Cardiac septum (tissue), 1 donor: ENCODE results near the gene LMO7. TPM values are rescaled to one million over a fixed set of nuclear protein-coding genes. Genes with fewer than 3 reads are reported as not detected.

Experiments
- DNase-seq: peaks from one replicate; pipeline ENCODE4 v3.0.0-alpha.2; 2020; ENCODE audit warnings: low spot score
- intact Hi-C: fragments of 100-400 bp; cut with DNase I; formaldehyde crosslinking; loops from one replicate; pipeline ENCODE4 v1.14.0; 2022
- total RNA-seq: library from RNA; stranded (reverse); fragmentation: NEBNext Ultra II Directional; extraction: Animal tissue kit (Norgen Biotek cat#: 25700); gene quantifications from one replicate; pipeline ENCODE4 v1.2.1, GENCODE V29; 2021
- donor health status: DM: no; HTN: no; CAD: no.

The LMO7 gene
- total RNA-seq, 1 donor from 2014 or later, result 473 TPM

GRCh38 chr13:75857291-75857690 is 221.2 kb downstream of the LMO7 start:
- no peak for DNase-seq
- intact Hi-C loops, result no loop called here

- intact Hi-C loops, result loop anchor here (10.0 kb wide), 1 partner anchor 166 kb away; no protein-coding TSS in a partner anchor
- DNase-seq, result no peak
Measured at GRCh38 chr13:75860935-75861334, 224.8 kb downstream of the LMO7 start.

DNA sequence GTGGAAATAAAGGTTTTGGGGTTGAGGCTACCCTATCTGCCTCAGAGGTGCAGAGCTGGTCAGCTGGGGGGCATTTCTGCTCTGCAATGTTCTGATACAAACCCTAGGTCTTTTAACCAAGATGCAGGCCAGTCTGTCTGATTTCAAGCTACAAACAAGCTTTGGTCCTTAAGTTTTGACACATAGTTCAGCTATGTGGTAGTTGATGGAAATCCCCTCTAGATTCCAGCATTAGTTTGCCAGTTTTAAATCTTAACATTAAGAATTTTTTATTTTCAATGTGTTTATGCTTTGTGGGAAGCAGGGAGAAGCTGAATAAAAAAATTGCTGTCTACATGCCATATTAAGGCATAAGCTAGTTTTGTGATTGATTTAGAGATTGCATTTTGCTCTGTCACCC is 225.7 kb downstream of the LMO7 start:
- no peak for DNase-seq
- intact Hi-C loops, result loop anchor here (10.0 kb wide), 1 partner anchor 167 kb away; no protein-coding TSS in a partner anchor

GRCh38 chr13:75864718-75865117 is 228.6 kb downstream of the LMO7 start:
- intact Hi-C loops, result loop anchor here (10.0 kb wide), 1 partner anchor 170 kb away; no protein-coding TSS in a partner anchor
- no peak for DNase-seq

- no peak for DNase-seq
- intact Hi-C loops, result loop anchor here (10.0 kb wide), 1 partner anchor 173 kb away; no protein-coding TSS in a partner anchor
Measured at GRCh38 chr13:75867379-75868117, 231.4 kb downstream of the LMO7 start.

DNA sequence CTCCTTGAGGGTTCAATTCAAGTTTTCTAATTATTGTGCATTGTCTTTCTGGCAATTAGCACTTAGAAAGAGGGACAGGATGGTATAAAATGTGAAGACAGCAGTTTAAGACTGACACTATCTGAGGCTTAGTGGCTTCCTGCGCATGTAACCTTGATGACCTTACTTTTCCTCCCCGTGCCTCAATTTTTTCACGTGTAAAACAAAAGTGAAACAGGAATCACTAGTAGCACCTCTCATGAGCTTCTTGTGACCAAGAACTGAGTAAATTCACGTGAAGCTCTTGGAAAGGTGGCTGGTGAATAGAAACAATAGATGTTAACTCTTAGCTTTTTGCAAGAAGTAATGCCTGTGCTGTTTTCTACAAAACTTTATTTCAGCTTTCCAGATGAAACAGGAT is 233.9 kb downstream of the LMO7 start:
- no peak for DNase-seq
- intact Hi-C loops, result loop anchor here (10.0 kb wide), 3 partner anchors 175 to 1105 kb away; no protein-coding TSS in a partner anchor

GRCh38 chr13:75870397-75870903 is 234.3 kb downstream of the LMO7 start:
- intact Hi-C loops, result loop anchor here (10.0 kb wide), 2 partner anchors 344 to 1104 kb away; no protein-coding TSS in a partner anchor
- no peak for DNase-seq

DNA sequence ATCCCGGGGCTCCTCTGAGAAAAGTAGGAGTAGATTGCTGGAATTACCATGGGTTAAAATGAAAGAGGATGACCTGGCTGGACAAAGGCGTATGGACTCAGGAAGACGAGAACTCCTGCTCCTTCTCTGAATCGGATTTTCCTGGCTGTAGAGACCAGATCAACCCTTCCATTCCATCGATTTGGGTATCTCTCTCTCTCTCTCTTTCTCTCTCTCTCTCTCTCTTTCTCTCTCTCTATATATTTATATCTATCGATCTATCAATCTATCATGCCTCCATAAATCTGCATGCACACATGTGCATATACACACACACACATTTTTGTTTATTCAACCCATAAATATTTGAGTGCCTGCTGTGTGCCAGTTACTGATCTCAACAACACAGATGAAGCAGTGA is 234.9 kb downstream of the LMO7 start:
- no peak for DNase-seq
- intact Hi-C loops, result loop anchor here (10.0 kb wide), 2 partner anchors 344 to 1104 kb away; no protein-coding TSS in a partner anchor

DNA sequence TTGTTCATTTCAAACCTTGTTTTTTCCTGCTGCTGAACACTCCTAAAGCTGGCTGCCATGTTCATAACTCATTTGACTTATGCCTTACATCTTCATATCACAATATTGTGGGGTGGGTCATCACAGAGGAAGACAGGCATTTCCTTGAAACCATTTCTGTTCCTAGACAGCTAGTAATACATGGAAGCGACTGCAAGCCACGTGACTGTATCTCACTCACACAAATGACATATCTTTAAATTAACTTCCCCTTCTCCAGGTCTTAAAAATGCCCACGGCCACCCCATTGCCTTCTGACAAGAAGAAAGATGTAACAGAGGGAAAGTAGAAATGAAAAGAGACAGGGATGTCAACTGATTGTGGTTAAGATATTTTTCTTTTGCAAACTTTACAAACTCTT is 236.8 kb downstream of the LMO7 start:
- intact Hi-C loops, result loop anchor here (10.0 kb wide), 2 partner anchors 342 to 1102 kb away; no protein-coding TSS in a partner anchor
- no peak for DNase-seq

DNA sequence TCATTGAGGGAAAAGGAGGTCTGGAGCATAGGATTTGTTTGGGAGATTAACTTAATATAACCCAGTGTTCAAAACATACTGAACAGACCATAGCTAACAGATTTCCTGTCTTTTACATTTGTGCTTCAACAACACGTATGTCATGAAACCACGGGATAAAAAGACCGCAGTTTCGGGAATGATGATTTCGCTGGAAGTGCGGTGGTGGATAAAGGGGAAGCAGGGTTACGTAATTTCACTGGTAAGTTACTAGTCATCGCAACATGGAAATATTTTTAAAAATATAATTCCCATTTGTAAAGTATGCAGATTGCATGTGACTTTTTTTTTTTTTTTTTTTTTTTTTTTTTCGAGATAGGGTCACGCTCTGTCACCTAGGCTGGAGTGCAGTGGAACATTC is 237.4 kb downstream of the LMO7 start:
- DNase-seq, result no peak
- intact Hi-C loops, result loop anchor here (10.0 kb wide), 2 partner anchors 341 to 1101 kb away; no protein-coding TSS in a partner anchor

DNA sequence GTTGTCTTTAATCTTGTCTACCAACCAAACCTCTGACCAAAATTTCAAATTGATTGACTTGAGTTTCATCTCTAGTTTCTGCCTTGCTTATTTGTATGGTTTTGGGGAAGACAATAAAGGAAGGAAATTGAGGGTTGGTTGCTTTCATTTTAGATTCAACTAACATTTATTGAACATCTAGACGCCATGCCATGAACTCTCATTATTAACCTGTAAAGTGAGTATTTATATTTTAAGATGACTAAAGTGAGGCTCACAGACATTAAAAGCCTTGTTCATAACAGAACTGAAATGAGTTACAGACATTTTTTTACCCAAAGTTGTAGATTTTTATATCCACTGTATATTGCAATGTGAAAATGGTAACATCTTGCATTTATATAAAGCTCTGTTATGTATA is 239.3 kb downstream of the LMO7 start:
- DNase-seq, result no peak
- intact Hi-C loops, result loop anchor here (5.0 to 10.0 kb wide), 3 partner anchors 339 to 1099 kb away; no protein-coding TSS in a partner anchor

GRCh38 chr13:75876142-75877050 is 240.3 kb downstream of the LMO7 start:
- intact Hi-C loops, result loop anchor here (2.0 to 10.0 kb wide), 5 partner anchors 140 to 1098 kb away; no protein-coding TSS in a partner anchor
- no peak for DNase-seq

GRCh38 chr13:75877071-75877470 is 240.9 kb downstream of the LMO7 start:
- intact Hi-C loops, result loop anchor here (2.0 to 10.0 kb wide), 5 partner anchors 140 to 1098 kb away; no protein-coding TSS in a partner anchor
- DNase-seq, result no peak

DNA sequence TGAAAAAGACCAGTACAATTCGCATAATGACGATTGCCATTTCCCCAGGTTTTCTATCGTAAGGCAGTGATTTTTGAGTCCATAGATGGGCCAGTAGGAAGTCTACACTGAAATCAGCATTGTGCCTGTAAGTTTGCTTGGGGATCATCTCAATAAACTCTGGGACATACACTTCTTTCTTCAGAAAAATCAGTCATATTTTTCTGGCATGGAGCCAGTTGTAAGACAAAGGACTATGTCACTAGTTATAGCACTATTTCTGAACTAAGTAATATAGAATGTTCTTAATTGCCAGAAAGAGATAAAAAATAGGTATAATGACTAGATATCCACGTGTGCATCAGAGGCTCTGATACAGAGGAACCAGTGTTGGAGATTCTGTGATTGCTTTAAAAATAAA is 243.5 kb downstream of the LMO7 start:
- DNase-seq, result no peak
- intact Hi-C loops, result loop anchor here (5.0 to 10.0 kb wide), 3 partner anchors 335 to 1095 kb away; no protein-coding TSS in a partner anchor

DNA sequence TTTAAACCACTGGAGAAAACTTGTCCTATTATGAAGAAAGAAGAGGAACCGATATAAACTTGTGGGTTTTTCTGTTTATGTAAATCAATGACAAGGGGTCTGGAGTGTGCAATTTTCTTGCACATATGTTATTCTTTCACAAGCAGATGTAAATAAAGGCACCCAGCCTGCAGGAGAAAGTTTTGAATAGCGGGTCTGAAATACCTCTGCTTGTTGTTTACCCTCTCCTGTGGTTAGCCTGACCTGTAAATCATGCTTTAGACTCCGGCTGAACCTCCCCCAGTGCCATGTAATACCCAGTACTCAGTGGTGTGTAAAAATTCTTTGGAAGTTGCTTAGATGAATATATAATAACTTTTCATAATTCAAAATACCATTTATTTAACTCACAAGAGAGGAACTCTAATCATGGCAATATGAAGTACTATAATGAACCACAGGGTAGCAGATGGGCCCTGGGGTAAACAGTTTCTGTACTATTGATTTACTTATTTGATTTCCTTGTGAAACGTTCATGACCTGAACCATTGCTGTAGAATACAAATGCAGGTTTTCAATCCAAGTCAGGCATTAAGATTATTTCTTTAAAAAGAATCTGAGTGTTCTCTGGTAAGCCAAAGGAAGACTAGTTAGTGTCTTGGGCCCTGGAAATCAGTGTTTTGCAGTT is 245.1 kb downstream of the LMO7 start:
- intact Hi-C loops, result no loop called here
- DNase-seq, result no peak

DNA sequence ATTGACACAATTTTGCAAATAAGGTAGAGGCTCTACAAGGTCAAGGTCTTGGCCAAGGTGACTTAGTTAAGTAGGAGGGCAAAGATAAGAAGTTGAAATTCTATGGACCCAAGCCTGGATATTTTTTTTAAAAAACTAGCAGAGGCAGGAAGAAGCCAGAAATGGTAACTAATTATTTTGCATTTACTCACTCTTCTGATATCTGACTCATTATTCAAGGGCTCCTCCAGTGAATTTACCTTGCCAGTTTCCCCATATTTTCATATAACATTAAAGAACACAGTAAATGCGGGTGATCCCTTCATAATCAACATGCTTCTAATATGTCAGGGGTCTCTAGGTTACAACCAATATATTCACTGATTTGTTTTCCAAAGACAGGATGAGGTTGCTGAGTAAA is 246.1 kb downstream of the LMO7 start:
- no peak for DNase-seq
- intact Hi-C loops, result no loop called here

DNA sequence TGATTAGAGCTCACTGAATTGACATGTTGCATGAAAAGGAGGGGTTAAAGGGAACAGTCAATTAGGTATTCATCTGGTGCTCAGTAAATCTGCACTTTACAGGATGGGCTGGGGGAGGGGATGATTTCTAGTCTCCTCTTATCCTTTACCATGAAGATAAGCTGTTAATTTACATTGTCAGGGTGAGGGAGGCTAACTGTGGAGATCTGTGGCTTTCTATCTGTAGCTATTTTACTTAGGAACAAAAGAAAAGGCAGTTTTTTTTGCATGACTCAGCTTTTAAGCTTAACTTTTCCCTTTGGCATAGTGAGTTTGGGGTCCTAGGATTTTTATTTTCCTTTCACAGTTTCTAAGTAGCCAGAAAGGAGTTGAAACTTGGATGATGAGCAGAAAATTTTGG is 253.3 kb downstream of the LMO7 start:
- DNase-seq, result no peak
- intact Hi-C loops, result no loop called here

- DNase-seq, result no peak
- intact Hi-C loops, result no loop called here
Measured at GRCh38 chr13:75895168-75895567, 259.0 kb downstream of the LMO7 start.

DNA sequence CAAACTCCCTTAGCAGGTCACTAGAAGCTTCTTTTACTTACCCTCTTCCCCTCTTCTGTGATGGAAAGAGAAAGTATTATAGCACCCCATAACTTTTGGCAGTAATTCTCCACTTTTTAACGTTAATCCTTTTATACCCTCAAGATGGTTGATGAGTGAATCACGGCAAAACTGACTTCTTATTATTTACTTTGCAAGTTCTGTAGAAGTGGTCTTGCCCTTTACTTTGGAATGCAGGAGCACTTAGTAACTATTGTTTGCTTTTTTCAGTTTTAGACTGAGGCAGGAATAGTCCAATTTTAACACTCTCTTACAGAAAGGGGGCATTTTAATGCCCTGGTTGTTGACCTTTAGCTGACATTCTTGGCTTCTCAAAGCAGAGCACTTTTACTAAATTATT is 260.1 kb downstream of the LMO7 start:
- DNase-seq, result no peak
- intact Hi-C loops, result no loop called here
